ENCODE results near the gene ARHGAP26. TPM values are rescaled to one million over a fixed set of nuclear protein-coding genes. Genes with fewer than 3 reads are reported as not detected.
A peak's percentile ranks its signal among the peaks of the same experiment; 100 is the strongest.

ARHGAP26 gene
- total RNA-seq, 1 experiment from 2014 or later: 39.8 TPM

DNA sequence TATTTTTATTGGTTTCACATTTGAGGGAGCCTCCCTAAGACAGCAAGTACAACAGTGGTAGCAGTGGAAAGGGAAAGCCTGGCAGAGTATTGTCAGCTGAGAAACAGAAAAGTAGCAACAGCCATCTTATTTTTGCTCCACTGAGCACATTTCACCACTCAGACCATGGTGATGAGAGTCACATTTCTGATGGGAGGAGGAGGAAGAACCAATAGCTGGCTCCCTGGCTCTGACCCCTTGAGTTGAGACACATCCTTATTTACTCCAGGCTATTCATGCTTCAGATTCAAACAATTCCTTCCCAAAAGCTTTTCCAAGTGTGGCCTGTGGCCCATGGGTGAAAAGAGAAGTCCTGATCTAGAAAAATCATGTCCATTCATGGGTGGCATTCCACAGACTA lies 236.3 kb downstream of the ARHGAP26 start:
- Histone ChIP-seq H3K27me3 (ENCODE audit: low read length) (no peaks in the 10 kb centered on the region), H3K4me2 (ENCODE audit: low read depth, low read length, poor library complexity, severe bottlenecking) (peak overlapping the region; percentile 20), H4K20me1 (ENCODE audit: insufficient read depth, low read depth, low read length) (no peaks in the 10 kb centered on the region), H2AFZ (ENCODE audit: low read length) (no peak overlapping the region; the same call in 1 of the 2 replicates), H3K4me3 (ENCODE audit: low read length) (no peak overlapping the region), H3K36me3 (ENCODE audit: insufficient read depth, low read length) (no peaks in the 10 kb centered on the region), H3K9me3 (ENCODE audit: low read length) (no peaks in the 10 kb centered on the region), H3K9me2 (replicated peaks; ENCODE audit: insufficient read depth, low read length) (no peaks in the 10 kb centered on the region), H3K27ac (ENCODE audit: low read length) (no peak overlapping the region), H3K79me2 (ENCODE audit: low read length) (no peaks in the 10 kb centered on the region), H3K9ac (ENCODE audit: low read length) (no peak overlapping the region), H3K4me1 (ENCODE audit: low read length) (peaks cover 66% of the 10 kb centered on the region)
- peak; percentile 42 for DNase-seq

DNA sequence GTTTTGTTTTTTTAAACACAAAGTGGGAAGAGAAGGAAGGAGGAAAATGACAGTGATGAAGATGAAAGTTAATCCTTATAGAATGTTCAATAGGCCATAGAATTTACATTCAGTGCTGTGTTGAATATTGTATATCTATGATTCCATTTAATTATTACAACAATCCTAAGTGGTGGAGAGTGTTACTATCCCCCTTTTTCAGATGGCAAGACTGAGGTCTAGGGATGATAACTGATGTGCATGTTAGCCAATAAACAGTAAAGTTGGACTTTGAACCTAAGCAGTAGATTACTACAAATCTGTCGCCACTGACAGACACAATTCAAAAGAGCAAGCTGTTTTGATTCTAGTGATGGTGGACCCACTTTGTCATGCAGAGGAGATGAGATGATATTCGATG lies 237.9 kb downstream of the ARHGAP26 start:
- Histone ChIP-seq H3K36me3 (ENCODE audit: insufficient read depth, low read length) (no peaks in the 10 kb centered on the region), H3K4me2 (ENCODE audit: low read depth, low read length, poor library complexity, severe bottlenecking) (no peak overlapping the region), H3K9me3 (ENCODE audit: low read length) (no peaks in the 10 kb centered on the region), H3K9me2 (replicated peaks; ENCODE audit: insufficient read depth, low read length) (no peaks in the 10 kb centered on the region), H4K20me1 (ENCODE audit: insufficient read depth, low read depth, low read length) (no peaks in the 10 kb centered on the region), H3K4me1 (ENCODE audit: low read length) (peaks cover 54% of the 10 kb centered on the region), H3K27ac (ENCODE audit: low read length) (no peak overlapping the region), H3K79me2 (ENCODE audit: low read length) (no peaks in the 10 kb centered on the region), H2AFZ (ENCODE audit: low read length) (no peak overlapping the region), H3K9ac (ENCODE audit: low read length) (no peak overlapping the region), H3K4me3 (ENCODE audit: low read length) (no peak overlapping the region), H3K27me3 (ENCODE audit: low read length) (no peaks in the 10 kb centered on the region)
- peak; percentile 42 for DNase-seq

DNA sequence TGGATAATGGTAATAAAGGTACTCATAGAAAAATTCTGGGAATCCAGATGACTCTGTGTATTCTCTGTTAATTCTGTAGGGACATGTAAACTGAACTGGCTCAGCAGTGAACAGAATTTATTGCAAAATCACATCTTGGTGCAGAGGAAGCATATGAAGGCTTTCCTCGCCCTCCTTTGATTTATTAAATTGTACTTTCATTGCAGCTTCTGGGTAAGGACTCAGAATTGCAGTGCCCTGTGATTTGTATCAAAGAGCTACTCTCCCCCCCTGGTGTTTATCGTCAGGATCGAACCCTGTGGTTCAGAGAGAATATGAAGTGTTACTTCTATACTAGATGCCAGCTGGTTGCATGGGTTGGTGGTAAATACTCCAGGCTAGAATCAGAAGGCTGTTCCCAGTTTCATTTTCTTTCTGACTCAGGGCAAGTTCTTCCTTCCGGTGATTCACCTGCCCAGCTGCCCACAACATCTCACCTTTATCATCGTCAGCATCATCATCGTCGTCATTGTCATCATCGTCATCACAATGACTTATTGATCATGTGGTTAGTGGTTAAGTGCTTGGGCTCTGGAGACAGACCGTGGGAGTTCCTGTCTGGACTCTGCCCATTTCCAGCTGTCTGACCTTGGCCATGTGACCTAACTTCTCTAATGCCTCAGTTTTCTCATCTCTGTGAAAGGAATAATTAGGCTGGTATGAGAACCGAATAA lies 238.8 kb downstream of the ARHGAP26 start:
- H3K27me3 ChIP-seq (ENCODE audit: low read length): no peaks in the 10 kb centered on the region
- H4K20me1 ChIP-seq (ENCODE audit: insufficient read depth, low read depth, low read length): no peaks in the 10 kb centered on the region
- H3K4me1 ChIP-seq (ENCODE audit: low read length): peaks cover 50% of the 10 kb centered on the region
- no peaks in the 10 kb centered on the region for H3K36me3 ChIP-seq (ENCODE audit: insufficient read depth, low read length)
- no peaks in the 10 kb centered on the region for H3K9me2 ChIP-seq (replicated peaks; ENCODE audit: insufficient read depth, low read length)
- no peaks in the 10 kb centered on the region for H3K79me2 ChIP-seq (ENCODE audit: low read length)
- H3K4me2 ChIP-seq (ENCODE audit: low read depth, low read length, poor library complexity, severe bottlenecking): peak overlapping the region; percentile 2
- H3K27ac ChIP-seq (ENCODE audit: low read length): no peak overlapping the region
- no peak overlapping the region for H2AFZ ChIP-seq (ENCODE audit: low read length)
- 0 out of 2 replicates have a peak overlapping the region, but pooled peaks have one; percentile 1 for H3K9ac ChIP-seq (ENCODE audit: low read length)
- peak; percentile 39 for DNase-seq
- H3K9me3 ChIP-seq (ENCODE audit: low read length): no peaks in the 10 kb centered on the region
- no peak overlapping the region for H3K4me3 ChIP-seq (ENCODE audit: low read length)

DNA sequence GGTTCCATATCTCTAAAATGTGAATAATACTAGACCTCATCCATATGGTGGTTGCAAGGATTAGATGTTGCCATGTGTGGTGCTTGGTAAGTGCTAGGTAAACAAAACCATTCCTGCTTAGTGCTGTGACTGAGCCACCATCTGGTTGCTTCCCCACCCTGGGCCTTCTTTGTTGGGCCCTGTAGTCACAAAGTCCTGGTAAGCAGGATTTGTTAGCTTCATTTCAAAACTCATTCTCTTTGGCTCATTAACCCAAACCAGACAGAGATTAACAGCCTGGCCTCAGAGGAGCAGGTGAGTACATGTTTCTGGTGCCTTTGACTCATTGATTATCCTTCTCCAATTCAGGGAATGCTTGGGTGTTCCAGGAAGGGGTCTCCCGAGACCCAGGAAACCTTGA lies 240.2 kb downstream of the ARHGAP26 start:
- Histone ChIP-seq H3K36me3 (ENCODE audit: insufficient read depth, low read length) (no peaks in the 10 kb centered on the region), H4K20me1 (ENCODE audit: insufficient read depth, low read depth, low read length) (no peaks in the 10 kb centered on the region)

GRCh38 chr5:143011585-143011984 lies 241.4 kb downstream of the ARHGAP26 start:
- Histone ChIP-seq H3K4me3 (ENCODE audit: low read length) (no peak overlapping the region), H3K27me3 (ENCODE audit: low read length) (no peaks in the 10 kb centered on the region), H3K9ac (ENCODE audit: low read length) (no peak overlapping the region), H2AFZ (ENCODE audit: low read length) (no peak overlapping the region), H3K79me2 (ENCODE audit: low read length) (no peaks in the 10 kb centered on the region), H3K4me1 (ENCODE audit: low read length) (peaks cover 48% of the 10 kb centered on the region), H3K4me2 (ENCODE audit: low read depth, low read length, poor library complexity, severe bottlenecking) (no peak overlapping the region), H4K20me1 (ENCODE audit: insufficient read depth, low read depth, low read length) (no peaks in the 10 kb centered on the region), H3K27ac (ENCODE audit: low read length) (no peak overlapping the region), H3K36me3 (ENCODE audit: insufficient read depth, low read length) (no peaks in the 10 kb centered on the region), H3K9me3 (ENCODE audit: low read length) (no peaks in the 10 kb centered on the region), H3K9me2 (replicated peaks; ENCODE audit: insufficient read depth, low read length) (no peaks in the 10 kb centered on the region)
- DNase-seq: peak; percentile 39

More for the DNA sequence above, 240.2 kb downstream of the ARHGAP26 start:
- no peaks in the 10 kb centered on the region for H3K79me2 ChIP-seq (ENCODE audit: low read length)
- no peaks in the 10 kb centered on the region for H3K9me3 ChIP-seq (ENCODE audit: low read length)
- no peak overlapping the region for H3K27ac ChIP-seq (ENCODE audit: low read length)
- no peak overlapping the region for H3K9ac ChIP-seq (ENCODE audit: low read length)
- H3K4me3 ChIP-seq (ENCODE audit: low read length): no peak overlapping the region
- H3K4me1 ChIP-seq (ENCODE audit: low read length): peaks cover 44% of the 10 kb centered on the region
- no peak for DNase-seq
- no peaks in the 10 kb centered on the region for H3K9me2 ChIP-seq (replicated peaks; ENCODE audit: insufficient read depth, low read length)
- H3K27me3 ChIP-seq (ENCODE audit: low read length): no peaks in the 10 kb centered on the region
- no peak overlapping the region for H2AFZ ChIP-seq (ENCODE audit: low read length)
- H3K4me2 ChIP-seq (ENCODE audit: low read depth, low read length, poor library complexity, severe bottlenecking): no peak overlapping the region

DNA sequence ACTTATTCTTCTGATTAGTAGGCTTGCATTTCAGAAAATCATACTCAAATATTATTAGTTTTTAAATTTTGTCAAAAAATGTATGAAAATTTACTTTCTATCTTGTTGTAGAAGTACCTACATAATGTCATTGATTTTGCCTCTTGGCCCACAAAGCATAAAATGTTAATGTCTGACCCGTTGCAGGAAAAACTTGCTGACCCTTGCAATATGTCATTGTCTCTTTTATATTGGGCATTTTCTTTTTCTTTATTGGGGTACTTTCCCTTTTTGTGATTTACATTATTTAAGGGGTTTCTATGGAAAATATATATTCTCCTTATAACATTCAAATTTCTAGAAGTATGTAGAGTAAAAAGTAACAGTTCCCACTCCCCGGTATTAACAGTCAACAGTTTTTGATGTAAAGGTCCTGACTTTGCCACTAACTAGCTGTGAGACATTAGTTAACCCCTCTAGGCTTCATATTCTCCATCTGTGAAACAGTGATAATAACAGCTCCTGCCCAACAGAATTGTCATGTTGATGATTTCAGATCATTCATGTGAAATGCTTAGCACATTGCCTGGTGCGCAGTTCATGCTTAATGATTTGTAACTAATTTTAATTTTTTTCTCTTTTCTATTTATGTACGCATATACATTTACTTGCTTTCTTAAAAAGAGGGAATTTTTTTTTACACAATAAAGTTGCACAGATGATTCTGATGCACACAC lies 243.2 kb downstream of the ARHGAP26 start:
- Histone ChIP-seq H3K4me1 (ENCODE audit: low read length) (peaks cover 55% of the 10 kb centered on the region), H3K4me3 (ENCODE audit: low read length) (no peak overlapping the region), H3K9me3 (ENCODE audit: low read length) (no peaks in the 10 kb centered on the region), H2AFZ (ENCODE audit: low read length) (no peak overlapping the region), H4K20me1 (ENCODE audit: insufficient read depth, low read depth, low read length) (no peaks in the 10 kb centered on the region), H3K36me3 (ENCODE audit: insufficient read depth, low read length) (no peaks in the 10 kb centered on the region), H3K27me3 (ENCODE audit: low read length) (no peaks in the 10 kb centered on the region), H3K27ac (ENCODE audit: low read length) (no peak overlapping the region), H3K9me2 (replicated peaks; ENCODE audit: insufficient read depth, low read length) (no peaks in the 10 kb centered on the region), H3K4me2 (ENCODE audit: low read depth, low read length, poor library complexity, severe bottlenecking) (no peak overlapping the region), H3K9ac (ENCODE audit: low read length) (no peak overlapping the region), H3K79me2 (ENCODE audit: low read length) (no peaks in the 10 kb centered on the region)
- peak; percentile 40 for DNase-seq

GRCh38 chr5:143014017-143014651 lies 244.0 kb downstream of the ARHGAP26 start:
- H3K9me3 ChIP-seq (ENCODE audit: low read length): no peaks in the 10 kb centered on the region
- H3K4me1 ChIP-seq (ENCODE audit: low read length): peaks cover 55% of the 10 kb centered on the region
- no peaks in the 10 kb centered on the region for H3K79me2 ChIP-seq (ENCODE audit: low read length)
- H3K36me3 ChIP-seq (ENCODE audit: insufficient read depth, low read length): no peaks in the 10 kb centered on the region
- no peak overlapping the region for H3K9ac ChIP-seq (ENCODE audit: low read length)
- H3K4me3 ChIP-seq (ENCODE audit: low read length): no peak overlapping the region
- no peak overlapping the region for H3K4me2 ChIP-seq (ENCODE audit: low read depth, low read length, poor library complexity, severe bottlenecking)
- no peaks in the 10 kb centered on the region for H4K20me1 ChIP-seq (ENCODE audit: insufficient read depth, low read depth, low read length)
- H3K9me2 ChIP-seq (replicated peaks; ENCODE audit: insufficient read depth, low read length): no peaks in the 10 kb centered on the region
- DNase-seq: peak; percentile 87
- peak overlapping the region; percentile 14; the same call in 1 of the 2 replicates for H3K27ac ChIP-seq (ENCODE audit: low read length)
- H2AFZ ChIP-seq (ENCODE audit: low read length): no peak overlapping the region
- no peaks in the 10 kb centered on the region for H3K27me3 ChIP-seq (ENCODE audit: low read length)

Measured in Karpas-422 (cell line).